PFSK-1 (cell line): ENCODE measurements around the gene FARS2.

Source experiments
- FOXP2 ChIP-seq: optimal IDR thresholded peaks from 2 replicates; pipeline ENCODE3; 2011; ENCODE audit warnings: borderline replicate concordance, control low read depth, inconsistent platforms; ENCODE audit not compliant: insufficient read depth; ENCODE audit errors: extremely low read length, extremely low read depth
- POLR2AphosphoS5 ChIP-seq: IDR thresholded peaks from 2 replicates; pipeline ENCODE4 v1.6.1; 2012; ENCODE audit warnings: low read depth, mild to moderate bottlenecking, control low read depth, low read length, moderate library complexity
- SIN3A ChIP-seq: IDR thresholded peaks from 2 replicates; pipeline ENCODE4 v1.6.1; 2012; ENCODE audit warnings: mild to moderate bottlenecking, low read length, moderate library complexity, borderline replicate concordance; ENCODE audit not compliant: insufficient read depth
- TAF1 ChIP-seq: IDR thresholded peaks from 2 replicates; pipeline ENCODE4 v1.6.1; 2012; ENCODE audit warnings: low read length, control low read depth, borderline replicate concordance; ENCODE audit not compliant: insufficient read depth

GRCh38 chr6:5256952-5257351, 4.4 kb upstream of the FARS2 start:
- no peak for TF ChIP-seq FOXP2
- no peak for TF ChIP-seq POLR2AphosphoS5
- TF ChIP-seq SIN3A = no peak
- TF ChIP-seq TAF1 = no peak
